Muscle of arm (tissue), 12 donors: ENCODE measurements around the gene ACAP1. TPM values are rescaled to one million over a fixed set of nuclear protein-coding genes. Genes with fewer than 3 reads are reported as not detected.
"Not testable (repeated sequence)": the region's sequence is repeated elsewhere in the genome, so short reads cannot be mapped to it uniquely, and the experiment has no call there.

Experiments
- DNase-seq: peaks from one replicate; pipeline ENCODE4 v3.0.0-alpha.2; 2013
- polyA plus RNA-seq, 12 donors: library from polyadenylated mRNA; unstranded; fragments of 120-200 nt; gene quantifications; one replicate each; pipeline ENCODE4 v1.2.1, GENCODE V29; 2013; ENCODE audit not compliant: insufficient read length in 12 of 12

ACAP1 gene
- polyA plus RNA-seq, 12 donors = 2.8 to 17.4 (median 8.1) TPM; not detected in 1

GRCh38 chr17:7326186-7326585 lies 10.1 kb upstream of the ACAP1 start:
- no peak for DNase-seq

- DNase-seq = no peak
Measured at GRCh38 chr17:7327056-7327455, 9.3 kb upstream of the ACAP1 start.

GRCh38 chr17:7327501-7327900 lies 8.8 kb upstream of the ACAP1 start:
- no peak for DNase-seq

GRCh38 chr17:7328009-7328408 lies 8.3 kb upstream of the ACAP1 start:
- no peak for DNase-seq

- no peak for DNase-seq
Measured at GRCh38 chr17:7328840-7329373, 7.4 kb upstream of the ACAP1 start, which contains the start of gene NEURL4. NEURL4 (minus strand) TSS chr17:7329335; CDS start chr17:7329312, 23 bp downstream.

- DNase-seq = peak; percentile 99
Measured at GRCh38 chr17:7329374-7329996, 6.8 kb upstream of the ACAP1 start.

- DNase-seq = peak; percentile 90
Measured at GRCh38 chr17:7329997-7330637, 6.2 kb upstream of the ACAP1 start.

- no peak for DNase-seq
Measured at GRCh38 chr17:7330638-7331015, 5.7 kb upstream of the ACAP1 start.

GRCh38 chr17:7332111-7332510 lies 4.2 kb upstream of the ACAP1 start:
- DNase-seq = no peak

- not testable (repeated sequence) for DNase-seq
Measured at GRCh38 chr17:7332600-7333069, 3.7 kb upstream of the ACAP1 start.

- DNase-seq = no peak
Measured at GRCh38 chr17:7334938-7335538, 1.3 kb upstream of the ACAP1 start.

GRCh38 chr17:7335765-7336164 lies 564 bp upstream of the ACAP1 start:
- DNase-seq = not testable (repeated sequence)

- DNase-seq = not testable (repeated sequence)
Measured at GRCh38 chr17:7337600-7337999, 1.3 kb downstream of the ACAP1 start.

- DNase-seq = no peak
Measured at GRCh38 chr17:7340179-7340578, 3.9 kb downstream of the ACAP1 start.

GRCh38 chr17:7341842-7342241 lies 5.5 kb downstream of the ACAP1 start:
- DNase-seq = no peak

- no peak for DNase-seq
Measured at GRCh38 chr17:7343250-7343649, 6.9 kb downstream of the ACAP1 start.

GRCh38 chr17:7346761-7347614 lies 10.7 kb downstream of the ACAP1 start:
- no peak for DNase-seq

- DNase-seq = no peak
Measured at GRCh38 chr17:7347630-7348477, 11.5 kb downstream of the ACAP1 start.

GRCh38 chr17:7348478-7349242 lies 12.3 kb downstream of the ACAP1 start:
- no peak for DNase-seq
